Stomach (tissue), 4 donors: ENCODE measurements around the gene ITGAD.

Experiments
- POLR2AphosphoS5 ChIP-seq, 3 donors: sonication (generic); formaldehyde crosslinking; IDR thresholded peaks; one replicate each; pipeline ENCODE4 v1.6.1; 2016; ENCODE audit warnings: antibody characterized with exemption in 3 of 3
- TF ChIP-seq, protein P1 (sequence below), 7 experiments: fragments of 450-650 bp in 4 of 7; fragments of 200-600 bp in 3 of 7; sonication (generic) in 3 of 7; IDR thresholded peaks; one replicate each; pipeline ENCODE4 v1.5.1; 2016 to 2019; ENCODE audit warnings: antibody characterized with exemption in 7 of 7, control low read depth in 2 of 7, mild to moderate bottlenecking in 1 of 7

DNA sequence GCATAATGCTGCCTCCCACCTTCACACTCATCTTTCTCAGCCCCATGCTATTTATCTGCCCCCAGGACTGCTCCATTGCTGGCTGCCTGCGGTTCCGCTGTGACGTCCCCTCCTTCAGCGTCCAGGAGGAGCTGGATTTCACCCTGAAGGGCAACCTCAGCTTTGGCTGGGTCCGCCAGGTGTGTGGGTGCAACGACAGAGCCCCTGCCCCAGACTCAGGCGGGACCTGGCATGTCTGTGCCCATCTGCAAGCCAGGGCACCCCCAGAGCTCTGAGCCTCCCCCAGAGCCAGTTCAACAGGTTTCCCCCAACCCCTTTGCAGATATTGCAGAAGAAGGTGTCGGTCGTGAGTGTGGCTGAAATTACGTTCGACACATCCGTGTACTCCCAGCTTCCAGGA, 12.9 kb upstream of the ITGAD start:
- TF ChIP-seq, protein P1, sequence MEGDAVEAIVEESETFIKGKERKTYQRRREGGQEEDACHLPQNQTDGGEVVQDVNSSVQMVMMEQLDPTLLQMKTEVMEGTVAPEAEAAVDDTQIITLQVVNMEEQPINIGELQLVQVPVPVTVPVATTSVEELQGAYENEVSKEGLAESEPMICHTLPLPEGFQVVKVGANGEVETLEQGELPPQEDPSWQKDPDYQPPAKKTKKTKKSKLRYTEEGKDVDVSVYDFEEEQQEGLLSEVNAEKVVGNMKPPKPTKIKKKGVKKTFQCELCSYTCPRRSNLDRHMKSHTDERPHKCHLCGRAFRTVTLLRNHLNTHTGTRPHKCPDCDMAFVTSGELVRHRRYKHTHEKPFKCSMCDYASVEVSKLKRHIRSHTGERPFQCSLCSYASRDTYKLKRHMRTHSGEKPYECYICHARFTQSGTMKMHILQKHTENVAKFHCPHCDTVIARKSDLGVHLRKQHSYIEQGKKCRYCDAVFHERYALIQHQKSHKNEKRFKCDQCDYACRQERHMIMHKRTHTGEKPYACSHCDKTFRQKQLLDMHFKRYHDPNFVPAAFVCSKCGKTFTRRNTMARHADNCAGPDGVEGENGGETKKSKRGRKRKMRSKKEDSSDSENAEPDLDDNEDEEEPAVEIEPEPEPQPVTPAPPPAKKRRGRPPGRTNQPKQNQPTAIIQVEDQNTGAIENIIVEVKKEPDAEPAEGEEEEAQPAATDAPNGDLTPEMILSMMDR (IDR thresholded peaks at IDR 0.05): no peak
- no peak for TF ChIP-seq POLR2AphosphoS5 (IDR thresholded peaks at IDR 0.05)
